Dermis blood vessel endothelial cell (primary cell): Measurements from ENCODE around the gene SLC35G1. TPM values are rescaled to one million over a fixed set of nuclear protein-coding genes. Genes with fewer than 3 reads are reported as not detected.

ENCODE experiments used
- total RNA-seq: library from RNA; depleted of rRNA; stranded (reverse); fragments of >200 nt; gene quantifications from 2 replicates; pipeline ENCODE4 v1.2.3, GENCODE V29; 2014

SLC35G1 gene
- total RNA-seq, 1 donor from 2014 or later: 4.6 TPM

Other genes starting within 250 kb of the SLC35G1 start
- 5.1 and 5.8 TPM in 2 replicates for gene FRA10AC1, start 191.4 kb upstream of the SLC35G1 start, total RNA-seq
- gene LGI1, start 136.0 kb upstream of the SLC35G1 start, total RNA-seq: not detected in 2 replicates
- 2.7 and 3.6 TPM in 2 replicates for gene PLCE1, start 100.0 kb downstream of the SLC35G1 start, total RNA-seq